DND-41 (cell line): Measurements from ENCODE around the gene SPATA19.

Source experiments
- EZH2 ChIP-seq: IDR thresholded peaks from 3 replicates; pipeline ENCODE4 v1.6.1; 2012; ENCODE audit warnings: borderline replicate concordance, low read depth, mild to moderate bottlenecking, moderate library complexity, low read length, inconsistent platforms; ENCODE audit not compliant: severe bottlenecking
- TF ChIP-seq, protein P1 (sequence below): IDR thresholded peaks from 2 replicates; pipeline ENCODE4 v1.5.1; 2012; ENCODE audit warnings: borderline replicate concordance, low read length, moderate library complexity, mild to moderate bottlenecking; ENCODE audit not compliant: poor library complexity, severe bottlenecking; ENCODE audit errors: extremely low read depth

- TF ChIP-seq, protein P1, sequence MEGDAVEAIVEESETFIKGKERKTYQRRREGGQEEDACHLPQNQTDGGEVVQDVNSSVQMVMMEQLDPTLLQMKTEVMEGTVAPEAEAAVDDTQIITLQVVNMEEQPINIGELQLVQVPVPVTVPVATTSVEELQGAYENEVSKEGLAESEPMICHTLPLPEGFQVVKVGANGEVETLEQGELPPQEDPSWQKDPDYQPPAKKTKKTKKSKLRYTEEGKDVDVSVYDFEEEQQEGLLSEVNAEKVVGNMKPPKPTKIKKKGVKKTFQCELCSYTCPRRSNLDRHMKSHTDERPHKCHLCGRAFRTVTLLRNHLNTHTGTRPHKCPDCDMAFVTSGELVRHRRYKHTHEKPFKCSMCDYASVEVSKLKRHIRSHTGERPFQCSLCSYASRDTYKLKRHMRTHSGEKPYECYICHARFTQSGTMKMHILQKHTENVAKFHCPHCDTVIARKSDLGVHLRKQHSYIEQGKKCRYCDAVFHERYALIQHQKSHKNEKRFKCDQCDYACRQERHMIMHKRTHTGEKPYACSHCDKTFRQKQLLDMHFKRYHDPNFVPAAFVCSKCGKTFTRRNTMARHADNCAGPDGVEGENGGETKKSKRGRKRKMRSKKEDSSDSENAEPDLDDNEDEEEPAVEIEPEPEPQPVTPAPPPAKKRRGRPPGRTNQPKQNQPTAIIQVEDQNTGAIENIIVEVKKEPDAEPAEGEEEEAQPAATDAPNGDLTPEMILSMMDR, result no peak
- no peak for TF ChIP-seq EZH2
Observed at GRCh38 chr11:133801356-133801755, 44.0 kb downstream of the SPATA19 start.
